Measurements from ENCODE around the gene COL11A1. TPM values are rescaled to one million over a fixed set of nuclear protein-coding genes. Genes with fewer than 3 reads are reported as not detected.

The COL11A1 gene
- total RNA-seq, 1 donor from 2014 or later, result 810 TPM

- TF ChIP-seq EZH2 (IDR thresholded peaks at IDR 0.05; ENCODE audit: insufficient read depth, low read length), result no peak
- no peak for TF ChIP-seq CTCF (IDR thresholded peaks at IDR 0.05; ENCODE audit: insufficient read depth, low read depth, low read length)
- Histone ChIP-seq H2AFZ (ENCODE audit: low read depth, low read length) (peak overlapping the region; percentile 84), H3K27ac (ENCODE audit: low read depth, low read length) (peak overlapping the region; percentile 28), H3K4me3 (ENCODE audit: insufficient read depth, low read depth, low read length) (no peak overlapping the region), H3K4me1 (ENCODE audit: insufficient read depth, low read length) (peaks cover 18% of the 10 kb centered on the region), H3K27me3 (ENCODE audit: insufficient read depth, low read length) (no peaks in the 10 kb centered on the region), H3K4me2 (ENCODE audit: low read length) (peak overlapping the region; percentile 95), H3K9ac (ENCODE audit: low read length) (peak overlapping the region; percentile 83), H3K79me2 (ENCODE audit: insufficient read depth, low read length) (peaks cover 18% of the 10 kb centered on the region), H4K20me1 (ENCODE audit: insufficient read depth, low read length) (no peaks in the 10 kb centered on the region), H3K9me3 (ENCODE audit: insufficient read depth, low read depth, low read length) (no peaks in the 10 kb centered on the region), H3K36me3 (ENCODE audit: insufficient read depth, low read length) (no peaks in the 10 kb centered on the region)
- H3K4me1 Mint-ChIP-seq (ENCODE audit: low read depth, unreplicated experiment), result peaks cover 34% of the 10 kb centered on the region
- FAIRE-seq (no peak), DNase-seq (ENCODE audit: low read depth) (peak; percentile 25)
- H3K9me3 Mint-ChIP-seq (ENCODE audit: unreplicated experiment), result no peaks in the 10 kb centered on the region
- peaks cover 5% of the 10 kb centered on the region for H3K36me3 Mint-ChIP-seq (ENCODE audit: low read depth, unreplicated experiment)
- peak overlapping the region; percentile 99 for H3K27ac Mint-ChIP-seq (ENCODE audit: unreplicated experiment)
- H3K4me3 Mint-ChIP-seq (ENCODE audit: unreplicated experiment), result peak overlapping the region; percentile 97
- no peaks in the 10 kb centered on the region for H3K27me3 Mint-ChIP-seq (ENCODE audit: low read depth, unreplicated experiment)
Observed at GRCh38 chr1:103109311-103109920, 1.1 kb upstream of the COL11A1 start.

- peak overlapping the region; percentile 99 for H3K27ac Mint-ChIP-seq (ENCODE audit: unreplicated experiment)
- no peaks in the 10 kb centered on the region for H3K36me3 ChIP-seq (ENCODE audit: insufficient read depth, low read length)
- no peaks in the 10 kb centered on the region for H3K9me3 ChIP-seq (ENCODE audit: insufficient read depth, low read depth, low read length)
- peaks cover 27% of the 10 kb centered on the region for H3K79me2 ChIP-seq (ENCODE audit: insufficient read depth, low read length)
- DNase-seq (ENCODE audit: low read depth) (no peak), FAIRE-seq (no peak)
- H3K27me3 ChIP-seq (ENCODE audit: insufficient read depth, low read length), result no peaks in the 10 kb centered on the region
- no peaks in the 10 kb centered on the region for H4K20me1 ChIP-seq (ENCODE audit: insufficient read depth, low read length)
- H3K4me3 ChIP-seq (ENCODE audit: insufficient read depth, low read depth, low read length), result peak overlapping the region; percentile 74
- peaks cover 31% of the 10 kb centered on the region for H3K4me1 Mint-ChIP-seq (ENCODE audit: low read depth, unreplicated experiment)
- TF ChIP-seq CTCF (IDR thresholded peaks at IDR 0.05; ENCODE audit: insufficient read depth, low read depth, low read length) (no peak), EZH2 (IDR thresholded peaks at IDR 0.05; ENCODE audit: insufficient read depth, low read length) (no peak)
- H3K4me1 ChIP-seq (ENCODE audit: insufficient read depth, low read length), result peaks cover 18% of the 10 kb centered on the region
- no peaks in the 10 kb centered on the region for H3K9me3 Mint-ChIP-seq (ENCODE audit: unreplicated experiment)
- peak overlapping the region; percentile 97 for H3K4me3 Mint-ChIP-seq (ENCODE audit: unreplicated experiment)
- peak overlapping the region; percentile 51 for H3K27ac ChIP-seq (ENCODE audit: low read depth, low read length)
- H3K9ac ChIP-seq (ENCODE audit: low read length), result peak overlapping the region; percentile 83
- no peaks in the 10 kb centered on the region for H3K27me3 Mint-ChIP-seq (ENCODE audit: low read depth, unreplicated experiment)
- H2AFZ ChIP-seq (ENCODE audit: low read depth, low read length), result peak overlapping the region; percentile 84
- peak overlapping the region; percentile 95 for H3K4me2 ChIP-seq (ENCODE audit: low read length)
- peaks cover 7% of the 10 kb centered on the region for H3K36me3 Mint-ChIP-seq (ENCODE audit: low read depth, unreplicated experiment)
Observed at GRCh38 chr1:103107741-103108375, 464 bp downstream of the COL11A1 start.

Measured in astrocyte (in vitro differentiated cells and primary cell).